Stomach (tissue), 4 donors: ENCODE data around the gene DCDC2.

ENCODE experiments used
- CTCF ChIP-seq, 7 experiments: fragments of 450-650 bp in 4 of 7; fragments of 200-600 bp in 3 of 7; sonication (generic) in 3 of 7; IDR thresholded peaks; one replicate each; pipeline ENCODE4 v1.5.1; 2016 to 2019; ENCODE audit warnings: antibody characterized with exemption in 7 of 7, control low read depth in 2 of 7, mild to moderate bottlenecking in 1 of 7
- POLR2A ChIP-seq, 4 donors: fragments of 450-650 bp; IDR thresholded peaks; one replicate each; pipeline ENCODE4 v1.6.1; 2016; ENCODE audit warnings: antibody characterized with exemption in 4 of 4, control low read depth in 2 of 4, mild to moderate bottlenecking in 1 of 4, moderate library complexity in 1 of 4
- POLR2AphosphoS5 ChIP-seq, 3 donors: sonication (generic); formaldehyde crosslinking; IDR thresholded peaks; one replicate each; pipeline ENCODE4 v1.6.1; 2016; ENCODE audit warnings: antibody characterized with exemption in 3 of 3

GRCh38 chr6:24149836-24150235 is 208.0 kb downstream of the DCDC2 start:
- TF ChIP-seq CTCF (IDR thresholded peaks at IDR 0.05) (no peak), POLR2A (IDR thresholded peaks at IDR 0.05) (no peak), POLR2AphosphoS5 (IDR thresholded peaks at IDR 0.05) (no peak)
